ENCODE measurements around the gene TUBGCP3.

TUBGCP3 gene

DNA sequence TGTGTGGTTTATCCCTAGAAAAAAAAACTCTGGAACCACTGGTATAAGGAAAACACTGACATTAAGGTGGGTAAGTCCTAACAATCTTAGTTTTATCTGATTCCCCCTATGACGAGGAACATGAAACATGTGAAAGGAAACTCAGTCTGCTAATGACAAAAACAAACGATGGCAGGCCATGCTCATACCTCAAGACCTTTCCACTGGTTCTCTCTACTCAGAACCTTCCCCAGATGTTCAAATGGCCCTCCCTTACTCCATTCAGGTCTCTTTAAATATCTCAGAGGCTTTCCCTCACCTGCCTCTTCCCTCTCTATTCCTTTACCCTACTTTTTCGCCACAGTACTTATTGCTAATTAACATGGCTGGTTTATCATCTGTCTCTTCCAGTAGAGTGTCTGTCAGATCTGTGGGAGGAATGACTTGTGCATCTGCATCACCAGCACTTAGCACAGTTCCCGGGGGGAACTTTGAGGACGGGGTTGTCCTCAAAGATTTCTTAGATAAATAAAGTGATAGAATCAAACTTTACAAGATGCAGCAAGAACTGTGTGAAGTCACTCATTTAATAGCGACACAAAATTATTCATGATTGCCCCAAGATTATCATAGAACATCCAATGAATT is 1.5 kb downstream of the TUBGCP3 start:
- H3K4me3 ChIP-seq (ENCODE audit: low read depth, low read length): peak overlapping the region; percentile 96

DNA sequence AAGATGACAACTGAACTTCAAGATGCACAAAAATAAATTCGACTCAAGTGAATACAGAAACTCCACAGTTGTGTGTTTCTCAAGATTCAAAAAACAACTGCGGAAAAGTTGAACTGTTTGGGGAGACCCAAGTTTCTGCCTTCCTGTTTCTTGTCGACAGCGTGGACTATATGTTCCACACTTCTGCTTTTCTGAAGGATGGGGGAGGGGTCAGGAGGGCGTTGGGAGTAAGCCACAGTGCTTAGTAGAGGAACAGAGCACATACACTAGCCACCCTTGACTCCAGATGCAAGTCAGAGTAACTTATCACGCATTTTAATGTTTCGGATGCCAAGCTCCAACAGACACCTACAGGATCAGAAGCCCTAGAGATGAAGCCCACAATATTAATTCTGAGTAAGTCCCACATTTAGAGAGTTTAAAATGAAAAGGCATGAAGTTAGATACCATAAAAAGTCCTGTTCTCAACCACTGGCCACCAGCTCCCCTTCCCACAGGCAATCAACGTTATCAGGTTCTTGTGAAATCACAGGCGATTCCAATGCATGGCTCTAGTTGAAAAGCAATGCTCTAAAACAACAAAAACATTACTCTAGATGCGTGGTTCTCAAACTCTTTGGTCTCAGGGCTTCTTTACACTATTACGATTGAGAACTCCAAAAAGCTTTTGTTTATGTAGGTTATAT is 4.2 kb downstream of the TUBGCP3 start:
- TF ChIP-seq, protein P1, sequence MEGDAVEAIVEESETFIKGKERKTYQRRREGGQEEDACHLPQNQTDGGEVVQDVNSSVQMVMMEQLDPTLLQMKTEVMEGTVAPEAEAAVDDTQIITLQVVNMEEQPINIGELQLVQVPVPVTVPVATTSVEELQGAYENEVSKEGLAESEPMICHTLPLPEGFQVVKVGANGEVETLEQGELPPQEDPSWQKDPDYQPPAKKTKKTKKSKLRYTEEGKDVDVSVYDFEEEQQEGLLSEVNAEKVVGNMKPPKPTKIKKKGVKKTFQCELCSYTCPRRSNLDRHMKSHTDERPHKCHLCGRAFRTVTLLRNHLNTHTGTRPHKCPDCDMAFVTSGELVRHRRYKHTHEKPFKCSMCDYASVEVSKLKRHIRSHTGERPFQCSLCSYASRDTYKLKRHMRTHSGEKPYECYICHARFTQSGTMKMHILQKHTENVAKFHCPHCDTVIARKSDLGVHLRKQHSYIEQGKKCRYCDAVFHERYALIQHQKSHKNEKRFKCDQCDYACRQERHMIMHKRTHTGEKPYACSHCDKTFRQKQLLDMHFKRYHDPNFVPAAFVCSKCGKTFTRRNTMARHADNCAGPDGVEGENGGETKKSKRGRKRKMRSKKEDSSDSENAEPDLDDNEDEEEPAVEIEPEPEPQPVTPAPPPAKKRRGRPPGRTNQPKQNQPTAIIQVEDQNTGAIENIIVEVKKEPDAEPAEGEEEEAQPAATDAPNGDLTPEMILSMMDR (IDR thresholded peaks at IDR 0.05; ENCODE audit: borderline replicate concordance, insufficient read depth, low read depth, low read length): no peak
- H3K4me3 ChIP-seq (ENCODE audit: low read depth, low read length): no peak overlapping the region

More for the DNA sequence above, 1.5 kb downstream of the TUBGCP3 start:
- TF ChIP-seq, protein P1 (IDR thresholded peaks at IDR 0.05; ENCODE audit: borderline replicate concordance, insufficient read depth, low read depth, low read length): no peak

DNA sequence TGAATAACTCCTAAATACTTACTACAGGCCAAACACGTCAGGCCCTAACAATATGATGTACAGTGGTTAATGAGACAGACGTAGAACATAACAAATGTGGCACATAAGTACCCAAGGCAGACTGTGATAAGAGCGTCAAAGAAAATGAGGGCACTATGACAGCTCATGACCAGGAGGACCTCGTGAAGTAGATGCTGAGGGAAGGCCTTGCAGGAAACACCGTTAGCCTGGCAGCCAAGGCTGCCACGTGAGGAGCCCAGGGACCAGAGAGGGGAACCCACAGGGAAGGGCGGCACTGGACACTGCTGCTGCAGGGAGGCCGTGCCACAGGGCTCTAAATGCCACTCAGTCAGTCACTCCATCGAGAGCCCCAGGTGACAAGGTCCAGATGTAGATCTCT is 5.7 kb downstream of the TUBGCP3 start:
- TF ChIP-seq, protein P1 (IDR thresholded peaks at IDR 0.05; ENCODE audit: borderline replicate concordance, insufficient read depth, low read depth, low read length): no peak
- H3K4me3 ChIP-seq (ENCODE audit: low read depth, low read length): no peak overlapping the region

DNA sequence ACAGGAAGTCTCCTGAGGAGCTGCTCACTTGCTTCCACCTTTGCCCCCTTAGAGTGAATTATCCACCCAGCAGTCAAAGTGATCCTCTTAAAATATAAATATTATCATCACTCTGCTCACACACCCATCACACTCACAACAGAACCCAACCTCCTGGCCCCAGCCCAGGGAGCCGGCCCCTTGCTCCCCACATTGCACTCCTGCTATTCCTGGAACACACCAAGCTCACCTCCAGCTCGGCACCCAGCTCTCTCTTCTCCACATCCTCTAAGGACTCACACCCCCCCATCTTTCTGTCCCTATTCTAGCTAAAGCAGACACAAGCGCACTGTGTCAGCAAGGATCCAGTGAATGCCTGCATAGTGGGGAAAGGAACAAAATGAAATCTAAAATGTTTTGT is 7.0 kb downstream of the TUBGCP3 start:
- H3K4me3 ChIP-seq (ENCODE audit: low read depth, low read length): no peak overlapping the region

DNA sequence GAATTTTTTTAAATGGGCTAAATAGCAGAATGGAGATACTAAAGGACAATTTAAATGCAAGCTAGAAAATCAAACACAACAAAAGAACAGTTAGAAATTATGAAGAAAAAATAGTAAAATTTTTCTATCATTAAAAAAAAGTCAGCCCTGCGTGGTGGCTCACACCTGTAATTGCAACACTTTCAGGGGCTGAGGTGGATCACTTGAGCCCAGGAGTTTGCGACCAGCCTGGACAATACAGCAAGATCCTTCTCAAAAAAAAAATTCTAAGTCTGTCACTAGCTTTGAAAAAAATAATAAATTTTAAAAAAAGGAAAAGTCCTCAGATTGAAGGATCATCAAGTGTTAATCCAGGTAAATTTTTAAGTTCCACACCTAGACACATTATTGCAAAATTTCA is 7.7 kb downstream of the TUBGCP3 start:
- TF ChIP-seq, protein P1 (IDR thresholded peaks at IDR 0.05; ENCODE audit: borderline replicate concordance, insufficient read depth, low read depth, low read length): no peak
- H3K4me3 ChIP-seq (ENCODE audit: low read depth, low read length): no peak overlapping the region

More for the DNA sequence above, 7.0 kb downstream of the TUBGCP3 start:
- TF ChIP-seq, protein P1 (IDR thresholded peaks at IDR 0.05; ENCODE audit: borderline replicate concordance, insufficient read depth, low read depth, low read length): no peak

DNA sequence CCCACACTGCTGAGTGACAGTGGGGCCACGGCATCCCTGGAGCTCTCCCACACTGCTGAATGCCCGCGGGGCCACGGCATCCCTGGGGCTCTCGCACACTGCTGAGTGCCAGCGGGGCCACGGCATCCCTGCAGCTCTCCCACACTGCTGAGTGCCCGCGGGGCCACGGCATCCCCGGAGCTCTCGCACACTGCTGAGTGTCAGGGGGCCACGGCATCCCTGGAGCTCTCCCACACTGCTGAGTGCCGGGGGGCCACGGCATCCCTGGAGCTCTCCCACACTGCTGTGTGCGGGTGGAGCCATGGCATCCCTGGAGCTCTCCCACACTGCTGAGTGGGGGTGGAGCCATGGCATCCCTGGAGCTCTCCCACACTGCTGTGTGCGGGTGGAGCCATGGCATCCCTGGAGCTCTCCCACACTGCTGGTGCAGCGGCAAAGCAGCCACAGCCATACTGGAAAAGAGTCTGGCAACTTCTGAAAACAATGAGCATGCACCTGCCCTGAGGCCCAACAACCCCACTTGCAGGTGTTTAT is 8.6 kb downstream of the TUBGCP3 start:
- H3K4me3 ChIP-seq (ENCODE audit: low read depth, low read length): no peak overlapping the region
- TF ChIP-seq, protein P1 (IDR thresholded peaks at IDR 0.05; ENCODE audit: borderline replicate concordance, insufficient read depth, low read depth, low read length): no peak

DNA sequence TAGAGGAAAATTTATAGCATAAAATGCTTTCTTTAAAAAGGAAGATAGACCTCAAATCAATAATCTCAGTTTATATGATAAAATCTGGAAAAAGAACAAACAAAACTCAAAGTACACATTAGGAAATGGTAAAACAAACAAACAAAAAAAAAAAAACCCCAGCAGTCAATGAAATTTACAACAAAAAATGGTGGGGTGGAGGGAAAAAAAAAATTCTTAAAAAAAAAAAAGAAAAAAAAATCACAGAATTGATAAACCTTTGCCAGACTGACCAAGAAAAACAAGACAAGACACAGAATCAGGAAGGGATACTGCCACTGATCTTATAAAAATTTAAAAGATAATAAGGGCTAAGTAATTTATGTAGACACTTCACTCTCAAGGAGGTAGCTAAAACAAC is 11.2 kb downstream of the TUBGCP3 start:
- TF ChIP-seq, protein P1 (IDR thresholded peaks at IDR 0.05; ENCODE audit: borderline replicate concordance, insufficient read depth, low read depth, low read length): no peak
- no peak overlapping the region for H3K4me3 ChIP-seq (ENCODE audit: low read depth, low read length)

Data from GM12875 (cell line).